Stimulated activated CD4-positive, alpha-beta T cell treated with anti-CD3 and anti-CD28 coated beads, TNF-alpha, amount 100 ng/mL, for 1 hour (primary cell): ENCODE measurements around the gene CA10.

Experiments used
- DNase-seq, 3 donors: peaks; one replicate each; pipeline ENCODE4 v3.0.0-alpha.2; 2020; ENCODE audit warnings: low read depth in 3 of 3, low spot score in 1 of 3

The CA10 gene

DNA sequence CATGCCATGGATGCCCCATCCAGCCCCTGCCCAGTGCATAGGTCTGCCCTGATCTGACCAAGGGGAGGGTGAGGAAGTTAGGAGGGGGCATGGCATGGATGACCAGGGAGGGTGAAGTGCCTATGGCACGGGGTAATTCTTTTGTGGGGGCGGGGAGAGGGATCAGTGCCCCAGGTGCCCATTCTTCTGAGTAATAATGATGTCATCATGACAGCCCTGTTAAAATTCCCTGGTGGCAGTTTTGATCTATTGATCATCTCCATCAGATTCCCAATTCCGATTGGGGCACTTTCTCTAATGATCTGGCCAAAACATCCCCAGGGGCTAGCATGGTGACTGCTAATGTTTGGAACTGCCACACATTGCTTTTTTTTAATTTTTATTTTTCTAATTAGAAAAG is 506.0 kb downstream of the CA10 start:
- no peak for DNase-seq

DNA sequence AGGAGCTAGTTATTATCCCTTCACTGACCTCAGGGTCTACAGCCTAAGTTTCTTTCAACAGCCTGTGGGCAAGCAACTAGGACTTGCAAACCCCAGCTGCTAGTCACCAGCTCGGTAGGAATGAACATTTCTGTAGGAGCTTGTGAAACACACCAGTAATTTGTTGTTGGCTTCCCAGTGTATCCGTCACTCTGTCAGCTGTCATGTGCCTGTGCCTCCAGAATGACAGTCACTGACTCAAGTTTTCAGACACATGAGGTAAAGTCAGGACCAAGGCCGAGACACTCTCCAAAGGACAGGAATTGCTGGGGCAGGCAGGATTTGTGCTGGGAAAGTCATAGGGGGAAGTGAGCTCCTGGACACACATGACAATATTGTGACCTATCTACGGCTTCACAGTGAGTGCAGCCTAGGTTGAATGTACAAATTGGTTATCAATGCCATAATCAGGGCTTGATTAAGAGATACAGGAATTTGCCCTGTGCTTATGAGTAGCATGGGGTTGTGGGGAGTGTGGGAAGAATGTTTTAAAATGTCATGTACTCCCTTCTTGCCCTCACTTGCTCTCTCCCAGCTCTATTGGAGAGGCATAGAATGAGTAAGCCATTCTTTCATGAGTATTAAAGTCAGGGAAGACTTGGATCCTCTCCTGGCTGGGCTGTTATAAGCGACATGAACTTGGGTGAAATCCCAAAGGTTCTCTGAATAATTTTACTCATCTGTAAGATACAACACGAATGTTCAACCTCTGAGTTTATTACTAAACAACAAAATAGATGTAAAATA is 506.8 kb downstream of the CA10 start:
- DNase-seq, result no peak

- DNase-seq, result no peak
Observed at GRCh38 chr17:51650772-51651171, 507.7 kb downstream of the CA10 start.

DNA sequence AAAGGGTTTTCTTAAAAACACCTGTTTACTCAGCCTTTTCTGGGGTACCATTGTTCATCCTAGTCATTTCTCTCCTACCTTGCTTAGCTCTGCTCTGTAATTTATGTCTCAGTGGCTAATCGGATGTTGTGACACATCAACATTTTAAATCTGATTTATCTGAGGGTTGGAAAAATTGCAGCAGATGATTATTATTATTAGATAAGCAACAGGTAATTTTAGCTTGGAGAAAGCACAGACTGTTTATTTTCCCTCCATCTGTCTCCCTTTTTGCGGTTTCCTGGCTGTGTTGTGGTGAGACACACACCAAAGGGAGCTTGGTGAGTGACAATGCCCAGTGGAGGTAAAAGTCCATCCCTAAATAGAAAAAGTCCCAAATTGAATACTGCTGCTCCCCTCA is 508.3 kb downstream of the CA10 start:
- DNase-seq, result no peak

- DNase-seq, result no peak
Observed at GRCh38 chr17:51647826-51648225, 510.7 kb downstream of the CA10 start.

GRCh38 chr17:51647067-51647466 is 511.4 kb downstream of the CA10 start:
- no peak for DNase-seq

DNA sequence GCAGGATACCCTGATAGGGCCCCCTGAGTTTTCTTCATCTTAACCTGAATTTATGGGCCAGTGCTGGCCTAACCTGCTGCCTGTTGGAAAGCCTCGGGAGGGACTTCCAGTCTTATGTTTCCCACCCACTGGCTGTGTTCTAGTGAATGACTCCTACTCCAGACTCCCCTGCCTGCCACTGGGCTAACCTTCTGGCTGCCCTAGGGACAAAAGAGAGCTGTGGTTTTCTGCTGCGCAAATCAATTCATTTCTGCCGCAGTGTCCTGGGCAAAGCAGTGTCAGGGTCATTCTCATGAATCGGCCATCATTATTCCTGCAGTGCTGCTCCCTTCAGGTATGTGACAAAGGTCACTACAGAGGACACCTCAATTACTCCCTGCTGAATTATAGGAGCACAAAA is 512.0 kb downstream of the CA10 start:
- no peak for DNase-seq

GRCh38 chr17:51645056-51645455 is 513.5 kb downstream of the CA10 start:
- DNase-seq, result no peak

DNA sequence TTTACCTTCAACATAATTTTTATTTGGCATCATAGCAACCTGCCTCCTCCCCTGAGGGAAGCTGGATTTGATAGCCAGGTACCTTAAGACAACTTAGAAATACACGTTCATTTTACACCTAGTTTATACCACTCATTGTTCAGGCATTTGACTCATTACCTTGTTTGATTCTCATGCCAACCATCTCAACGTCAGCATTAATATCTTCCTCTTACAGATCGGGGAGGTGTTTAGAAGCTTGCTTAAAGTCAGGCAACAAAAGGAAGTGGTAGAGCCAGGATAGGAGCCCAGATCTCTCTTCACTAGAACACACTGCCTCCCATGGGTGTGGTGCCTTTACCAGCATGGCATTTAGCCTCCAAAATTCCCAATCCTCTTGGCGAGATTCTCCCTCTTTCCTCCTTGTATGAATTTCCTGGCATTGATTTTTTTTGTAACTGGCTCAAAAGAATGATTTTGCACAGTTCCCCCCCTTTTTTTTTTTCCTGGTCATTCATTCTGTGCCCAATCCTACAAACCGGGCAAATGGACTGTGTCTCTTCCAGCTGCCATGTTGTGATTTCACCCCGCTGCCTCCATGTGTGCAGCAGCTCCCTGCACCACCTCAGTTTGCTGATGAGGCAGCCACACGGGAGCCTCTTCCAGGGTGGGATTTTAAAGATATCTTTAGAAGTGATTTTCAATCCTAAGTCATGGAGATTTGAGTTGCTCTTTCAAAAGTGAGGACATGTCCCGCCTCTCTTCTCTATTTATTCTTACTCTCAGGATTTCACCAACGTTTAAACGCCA is 514.6 kb downstream of the CA10 start:
- no peak for DNase-seq

- no peak for DNase-seq
Observed at GRCh38 chr17:51642029-51642428, 516.5 kb downstream of the CA10 start.

DNA sequence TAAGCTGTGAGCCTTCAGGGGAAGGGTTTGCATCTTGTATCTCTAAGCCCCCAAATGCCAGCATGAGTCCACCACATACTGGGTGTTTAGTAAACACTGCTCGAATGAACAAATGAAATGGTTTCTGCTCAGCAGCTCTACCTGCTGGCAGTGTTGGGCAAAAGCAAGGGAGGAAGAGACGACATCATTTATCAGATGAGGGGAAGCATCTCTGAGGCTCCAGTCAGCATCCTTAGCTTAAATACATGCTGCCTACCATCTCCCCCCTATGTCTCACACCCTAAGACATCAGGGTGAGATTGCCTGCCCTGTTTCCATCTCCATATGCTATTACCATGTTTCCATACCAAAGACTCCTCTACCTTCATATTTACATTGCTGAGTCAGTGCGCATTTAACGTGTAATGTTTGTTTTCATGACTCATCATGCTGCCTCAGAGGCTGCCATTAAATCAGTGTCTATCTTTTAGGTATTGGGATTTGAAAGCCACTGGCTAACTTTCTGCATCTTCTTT is 518.3 kb downstream of the CA10 start:
- peak in 1 of 3 donors; percentile 2 for DNase-seq

GRCh38 chr17:51638971-51639370 is 519.5 kb downstream of the CA10 start:
- no peak for DNase-seq

DNA sequence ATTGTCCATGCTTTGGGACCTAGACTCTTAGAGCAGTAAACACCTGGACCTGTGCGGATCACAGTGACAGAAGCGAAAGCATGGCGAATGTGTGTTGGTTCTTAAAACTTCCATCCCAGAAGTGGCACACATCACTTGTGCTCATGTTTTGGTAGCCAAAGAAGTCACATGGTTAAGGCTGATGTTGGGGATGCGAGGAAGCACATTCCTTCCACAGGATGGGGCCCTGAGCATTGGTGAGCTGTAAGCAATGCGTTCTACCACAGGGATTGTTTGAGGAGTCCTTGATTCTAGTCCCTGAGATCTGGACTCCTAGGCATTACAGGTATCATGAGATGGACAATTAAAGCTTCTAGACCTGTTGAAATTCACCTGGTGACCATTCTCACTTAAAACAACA is 522.2 kb downstream of the CA10 start:
- no peak for DNase-seq

DNA sequence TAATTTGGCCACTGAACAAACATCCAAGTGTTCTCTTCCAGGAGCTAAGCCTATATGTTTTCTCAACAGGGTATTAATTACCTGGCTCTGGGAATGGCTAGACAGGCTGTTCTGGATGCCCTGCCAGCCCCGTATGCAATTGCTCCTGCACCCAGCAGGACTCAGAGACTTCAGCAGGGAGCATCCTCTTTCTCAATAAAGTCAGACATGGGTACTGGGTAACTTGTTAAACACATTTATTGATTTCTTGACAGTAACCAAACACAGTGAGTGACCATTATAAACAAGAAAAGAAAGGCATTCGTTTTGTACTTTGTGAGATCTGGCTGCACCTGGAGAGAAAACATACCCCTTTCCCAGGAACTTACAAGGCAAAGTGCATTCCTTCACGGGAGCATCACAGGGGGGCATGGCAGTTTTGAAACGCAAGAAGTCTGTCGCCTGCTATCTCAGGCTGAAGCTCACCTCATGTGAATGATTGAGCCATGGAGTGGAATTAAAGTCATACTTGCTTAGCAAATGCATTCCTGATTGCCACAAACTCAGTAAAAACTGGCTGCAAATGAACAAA is 528.3 kb downstream of the CA10 start:
- DNase-seq, result no peak

DNA sequence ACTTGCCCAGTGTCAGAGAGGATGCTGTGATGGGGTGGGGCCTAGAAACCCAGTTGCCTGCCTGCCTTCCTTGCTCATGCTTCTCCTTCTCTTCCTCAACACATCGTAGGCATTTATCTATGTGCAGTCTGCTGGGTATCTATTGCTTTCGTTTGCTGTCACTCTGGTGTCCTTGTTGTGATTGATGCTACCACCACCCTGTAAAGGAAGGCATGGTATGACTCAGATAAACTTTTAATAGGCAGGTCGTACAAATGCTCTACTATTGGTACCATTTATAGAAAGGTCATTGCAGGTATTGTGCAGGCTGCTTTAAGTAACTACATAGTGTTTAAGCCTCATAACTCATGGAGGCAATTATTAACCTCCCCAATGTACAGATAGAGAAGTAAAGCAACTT is 529.3 kb downstream of the CA10 start:
- no peak for DNase-seq

DNA sequence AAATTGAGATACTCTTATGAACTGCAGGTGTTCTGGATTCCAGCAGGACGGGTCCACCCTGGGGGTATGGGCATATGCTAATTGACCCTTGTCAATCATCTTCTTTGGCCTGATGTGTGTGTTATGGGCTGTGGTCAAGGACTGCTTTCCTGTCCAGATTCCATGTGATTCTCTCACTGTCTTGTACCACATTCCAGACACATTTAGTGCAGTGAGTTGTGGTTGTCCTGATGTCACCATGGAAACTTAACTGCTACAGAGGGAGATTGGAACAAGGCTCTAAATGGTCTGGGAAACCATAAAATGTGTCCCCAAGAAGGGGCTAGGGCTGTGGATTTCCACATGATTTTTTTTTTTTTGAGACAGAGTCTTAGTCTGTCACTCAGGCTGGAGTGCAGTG is 530.7 kb downstream of the CA10 start:
- no peak for DNase-seq

GRCh38 chr17:51618476-51618875 is 540.0 kb downstream of the CA10 start:
- no peak for DNase-seq

DNA sequence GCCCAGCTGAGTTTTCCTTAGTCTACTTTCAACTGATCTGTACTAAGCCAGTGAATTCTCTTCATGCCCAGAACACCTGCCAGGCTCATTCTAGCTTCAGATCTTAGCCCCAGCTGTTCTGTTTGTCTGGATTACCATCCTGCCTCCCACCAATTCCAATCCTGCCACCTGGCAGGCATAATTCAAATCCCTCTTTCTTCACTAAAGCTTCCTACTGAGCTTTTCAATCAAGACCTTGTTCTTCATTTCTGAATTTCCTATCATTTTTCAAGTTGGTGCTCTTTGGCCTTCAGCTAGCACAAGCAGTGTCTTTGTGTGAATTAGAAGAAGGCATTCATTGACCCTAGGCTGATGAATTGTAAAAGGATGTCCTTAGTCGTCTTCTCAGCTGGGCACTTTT is 540.5 kb downstream of the CA10 start:
- no peak for DNase-seq

DNA sequence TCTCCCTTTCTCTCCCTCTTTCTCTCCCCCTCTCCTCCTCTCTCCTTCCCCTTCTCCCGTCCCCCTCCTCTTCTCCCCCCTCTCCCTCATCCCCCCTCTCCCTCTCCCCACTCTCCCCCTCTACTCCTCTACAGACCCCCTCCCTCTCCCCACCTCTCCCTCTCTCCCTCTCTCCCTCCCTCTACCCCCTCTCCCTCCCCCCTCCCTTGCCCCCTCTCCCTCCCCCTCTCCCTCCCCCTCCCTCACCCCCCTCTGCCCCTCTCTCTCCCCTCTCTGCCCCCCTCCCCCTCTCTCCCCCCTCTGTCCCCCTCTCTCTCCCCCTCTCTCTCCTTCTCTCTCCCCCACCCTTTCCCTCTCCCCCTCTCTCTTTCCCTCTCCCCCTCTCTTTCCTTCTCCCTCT is 545.3 kb downstream of the CA10 start:
- DNase-seq, result no peak

GRCh38 chr17:51612692-51613091 is 545.8 kb downstream of the CA10 start:
- DNase-seq, result no peak

GRCh38 chr17:51611585-51611984 is 546.9 kb downstream of the CA10 start:
- no peak for DNase-seq

DNA sequence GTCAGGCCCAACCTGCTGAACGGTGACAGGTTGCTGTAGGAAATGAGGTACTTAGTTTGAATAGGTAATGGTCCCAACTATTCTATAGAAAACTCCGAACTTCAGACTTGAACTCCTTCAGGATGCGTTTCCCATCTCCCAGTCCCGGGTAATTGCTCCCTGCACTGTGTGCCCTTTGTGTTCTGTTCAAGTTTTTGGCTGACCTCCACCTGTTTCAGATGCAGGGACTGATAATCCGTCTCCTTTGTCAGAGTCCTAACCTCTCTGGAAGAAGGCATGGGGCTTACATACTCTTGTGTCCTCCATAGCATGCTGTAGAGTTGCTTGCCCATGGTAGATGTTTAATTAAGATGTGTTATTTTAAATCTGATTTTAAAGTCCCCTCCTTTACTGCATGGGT is 547.7 kb downstream of the CA10 start:
- DNase-seq, result no peak
